Esophagus squamous epithelium (tissue), 5 donors: ENCODE results near the gene ARHGAP12. TPM values are rescaled to one million over a fixed set of nuclear protein-coding genes. Genes with fewer than 3 reads are reported as not detected.

Source experiments
- DNase-seq: peaks from one replicate; lab custom pipeline; 2025; lab: John Stamatoyannopoulos, UW
- H3K27ac ChIP-seq, 4 donors: fragments of 200-600 bp; sonication (generic); one replicate each; pipeline ENCODE4 v1.5.1; 2016 to 2019; ENCODE audit warnings: mild to moderate bottlenecking in 1 of 4
- H3K27me3 ChIP-seq, 4 donors: fragments of 200-600 bp; sonication (generic); 1 replicate in 3 of 4; 2 replicates in 1 of 4; pipeline versions ENCODE4 v1.5.1 to v1.6.0; 2017 to 2021; ENCODE audit warnings: antibody characterized with exemption in 1 of 4
- H3K36me3 ChIP-seq, 3 donors: fragments of 200-600 bp; sonication (generic); one replicate each; pipeline ENCODE4 v1.5.1; 2016 to 2019
- H3K4me1 ChIP-seq, 3 donors: fragments of 200-600 bp; sonication (generic); one replicate each; pipeline ENCODE4 v1.5.1; 2017 to 2019
- H3K4me3 ChIP-seq, 4 donors: fragments of 200-600 bp; sonication (generic); 1 replicate in 3 of 4; 2 replicates in 1 of 4; pipeline ENCODE4 v1.5.1; 2016 to 2019; ENCODE audit warnings: mild to moderate bottlenecking in 2 of 4, moderate library complexity in 1 of 4
- H3K9me3 ChIP-seq, 3 donors: fragments of 200-600 bp; sonication (generic); one replicate each; pipeline ENCODE4 v1.5.1; 2016 to 2019
- POLR2A ChIP-seq, 4 donors: fragments of 450-650 bp; IDR thresholded peaks; one replicate each; pipeline ENCODE4 v1.6.1; 2017; ENCODE audit warnings: antibody characterized with exemption in 4 of 4, mild to moderate bottlenecking in 4 of 4, moderate library complexity in 3 of 4
- WGBS, 2 donors: methylation state at CpG; one replicate each; pipeline ENCODE4 v1.1.5; 2018; 5-methylcytosine and 5-hydroxymethylcytosine counted together
- intact Hi-C: fragments of 100-400 bp; cut with DNase I; formaldehyde crosslinking; loops from one replicate; pipeline ENCODE4 v1.15.0; 2022
- total RNA-seq, 4 donors: library from RNA; depleted of rRNA; stranded (reverse); fragments of >200 nt; gene quantifications; one replicate each; pipeline ENCODE4 v1.1.0, GENCODE V29; 2016
- TF ChIP-seq, protein P1 (sequence below), 6 experiments: fragments of 450-650 bp in 4 of 6; fragments of 200-600 bp in 2 of 6; sonication (generic) in 2 of 6; IDR thresholded peaks; one replicate each; pipeline ENCODE4 v1.5.1; 2016 to 2019; ENCODE audit warnings: antibody characterized with exemption in 6 of 6, mild to moderate bottlenecking in 4 of 6, moderate library complexity in 4 of 6
- donor health status: DM: yes; HTN: yes; CAD: no.

Gene ARHGAP12
- total RNA-seq, 4 donors from 2014 or later, result 8.5 to 31.3 (median 16.9) TPM

DNA sequence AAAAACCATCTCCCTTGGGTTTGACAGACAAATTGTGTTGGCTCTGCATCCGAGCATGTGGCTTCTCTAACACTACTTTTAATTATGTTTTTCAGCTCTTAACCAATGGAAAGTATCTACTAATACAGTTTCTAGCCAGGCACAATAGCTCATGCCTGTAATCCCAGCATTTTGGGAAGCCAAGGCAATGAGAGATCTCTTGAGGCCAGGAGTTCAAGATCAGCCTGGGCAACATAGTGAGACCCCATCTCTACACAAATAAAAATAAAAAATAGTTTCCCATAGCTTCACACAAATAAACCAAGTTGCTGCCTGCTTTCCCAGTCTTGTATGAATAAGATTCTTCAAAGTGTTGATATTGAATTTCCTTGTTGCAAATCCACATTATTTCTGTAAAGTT is 13.8 kb upstream of the ARHGAP12 start:
- Histone ChIP-seq H3K27me3 (no peaks in the 10 kb centered on the region), H3K4me3 (no peak overlapping the region), H3K4me1 (peaks cover 6 to 59% (median 13%) of the 10 kb centered on the region in 3 donors), H3K9me3 (no peaks in the 10 kb centered on the region), H3K36me3 (no peaks in the 10 kb centered on the region), H3K27ac (no peak overlapping the region)
- 85 to 93% methylated on average over 1 of the region's 1 CpG for WGBS, 2 donors
- no peak for DNase-seq
- intact Hi-C loops, result no loop called here
- TF ChIP-seq POLR2A (IDR thresholded peaks at IDR 0.05), result no peak
- TF ChIP-seq, protein P1, sequence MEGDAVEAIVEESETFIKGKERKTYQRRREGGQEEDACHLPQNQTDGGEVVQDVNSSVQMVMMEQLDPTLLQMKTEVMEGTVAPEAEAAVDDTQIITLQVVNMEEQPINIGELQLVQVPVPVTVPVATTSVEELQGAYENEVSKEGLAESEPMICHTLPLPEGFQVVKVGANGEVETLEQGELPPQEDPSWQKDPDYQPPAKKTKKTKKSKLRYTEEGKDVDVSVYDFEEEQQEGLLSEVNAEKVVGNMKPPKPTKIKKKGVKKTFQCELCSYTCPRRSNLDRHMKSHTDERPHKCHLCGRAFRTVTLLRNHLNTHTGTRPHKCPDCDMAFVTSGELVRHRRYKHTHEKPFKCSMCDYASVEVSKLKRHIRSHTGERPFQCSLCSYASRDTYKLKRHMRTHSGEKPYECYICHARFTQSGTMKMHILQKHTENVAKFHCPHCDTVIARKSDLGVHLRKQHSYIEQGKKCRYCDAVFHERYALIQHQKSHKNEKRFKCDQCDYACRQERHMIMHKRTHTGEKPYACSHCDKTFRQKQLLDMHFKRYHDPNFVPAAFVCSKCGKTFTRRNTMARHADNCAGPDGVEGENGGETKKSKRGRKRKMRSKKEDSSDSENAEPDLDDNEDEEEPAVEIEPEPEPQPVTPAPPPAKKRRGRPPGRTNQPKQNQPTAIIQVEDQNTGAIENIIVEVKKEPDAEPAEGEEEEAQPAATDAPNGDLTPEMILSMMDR (IDR thresholded peaks at IDR 0.05), result no peak

DNA sequence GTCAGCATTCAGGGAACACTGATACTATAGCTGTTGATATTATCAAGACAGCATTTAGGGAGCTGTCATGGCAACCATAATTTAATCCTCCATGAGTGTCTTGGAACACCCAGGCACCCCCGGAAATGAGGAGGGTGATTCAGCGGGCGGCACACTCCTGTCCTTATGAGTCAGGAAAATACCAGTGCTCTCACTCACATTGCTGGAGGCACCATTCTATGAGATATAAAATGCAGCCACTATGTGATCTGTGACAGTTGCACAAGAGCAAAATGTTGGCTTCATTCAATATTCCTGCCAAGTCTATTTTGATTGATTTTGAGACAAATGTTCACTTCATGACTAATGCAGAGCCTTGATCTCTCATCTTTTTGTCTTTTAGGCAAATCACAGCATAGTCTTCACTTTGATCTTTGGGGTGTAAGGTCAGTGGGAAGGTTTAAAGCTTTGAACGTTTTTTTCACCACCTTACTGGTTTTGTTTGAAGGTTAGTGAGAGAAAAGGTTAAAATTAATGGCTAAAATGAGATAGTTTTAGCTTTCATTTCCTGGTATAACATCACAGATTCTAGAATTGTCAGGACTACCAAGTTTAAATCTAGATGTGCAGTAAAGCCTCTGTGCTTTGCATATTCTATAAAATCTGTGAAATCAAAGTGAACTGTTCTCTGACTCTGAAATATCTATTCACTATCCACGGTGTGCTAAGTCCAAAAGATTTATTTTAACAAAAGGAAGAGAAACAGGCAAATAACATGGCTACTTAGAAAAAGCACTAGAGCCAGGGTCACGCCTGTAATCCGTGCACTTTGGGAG is 12.4 kb upstream of the ARHGAP12 start:
- DNase-seq, result no peak
- intact Hi-C loops, result no loop called here
- peaks cover 6 to 58% (median 15%) of the 10 kb centered on the region in 3 donors for H3K4me1 ChIP-seq
- H3K36me3 ChIP-seq, result no peaks in the 10 kb centered on the region
- no peaks in the 10 kb centered on the region for H3K9me3 ChIP-seq
- H3K4me3 ChIP-seq, result no peak overlapping the region
- WGBS, 2 donors, result 32 to 36% methylated on average over 7 of the region's 7 CpGs
- no peak for TF ChIP-seq POLR2A (IDR thresholded peaks at IDR 0.05)
- TF ChIP-seq, protein P1 (IDR thresholded peaks at IDR 0.05), result no peak
- peak overlapping the region in 3 of 4 donors; percentile 34 to 68 (median 59) for H3K27ac ChIP-seq
- H3K27me3 ChIP-seq, result no peaks in the 10 kb centered on the region

DNA sequence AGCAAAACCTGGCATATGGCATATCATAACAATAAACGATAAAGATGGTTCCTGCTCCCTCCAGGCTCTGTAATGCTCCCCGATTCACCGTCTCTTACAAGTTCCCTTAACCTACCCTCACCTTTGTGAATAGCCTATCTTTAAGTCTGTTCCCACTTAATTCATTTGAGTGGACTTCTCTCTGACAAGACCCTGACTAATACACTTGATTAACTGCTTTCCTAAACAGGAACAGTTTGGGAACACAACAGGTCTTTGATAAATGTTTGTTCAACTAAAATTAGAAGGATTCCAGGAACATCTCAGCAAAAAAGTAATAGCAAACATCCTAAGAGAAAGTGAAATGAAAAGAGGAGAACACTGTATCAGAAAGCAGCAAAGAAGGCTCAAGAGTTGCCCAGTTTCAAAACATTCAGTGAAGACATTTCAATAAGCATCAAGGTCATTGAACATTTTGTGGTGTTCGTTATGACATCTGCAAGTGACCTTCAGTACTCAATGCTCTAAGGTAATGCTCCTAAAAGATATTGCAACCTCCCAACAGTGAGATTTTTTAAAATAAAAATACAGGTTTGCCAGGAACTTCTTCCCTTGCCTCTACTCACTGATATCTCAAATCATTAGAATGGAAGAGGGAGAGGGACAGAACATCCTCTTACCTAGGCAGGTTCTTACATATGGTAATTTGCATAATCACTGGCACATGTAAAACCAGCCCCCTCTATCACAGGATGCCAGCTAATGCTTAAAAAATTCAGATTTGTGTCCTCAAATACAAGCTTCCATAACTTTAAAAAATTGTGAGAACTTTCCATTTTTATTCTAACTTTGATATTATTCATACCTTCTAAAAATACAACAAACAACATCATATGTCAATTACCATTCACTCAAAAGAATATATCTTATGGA is 11.4 kb upstream of the ARHGAP12 start:
- WGBS, 2 donors, result 77 to 84% methylated on average over 4 of the region's 4 CpGs
- Histone ChIP-seq H3K9me3 (no peaks in the 10 kb centered on the region), H3K36me3 (no peaks in the 10 kb centered on the region), H3K4me1 (peaks cover 6 to 54% (median 15%) of the 10 kb centered on the region in 3 donors), H3K27ac (peak overlapping the region in 1 of 4 donors; percentile 18), H3K27me3 (no peaks in the 10 kb centered on the region), H3K4me3 (no peak overlapping the region)
- intact Hi-C loops, result no loop called here
- TF ChIP-seq, protein P1 (IDR thresholded peaks at IDR 0.05), result no peak
- TF ChIP-seq POLR2A (IDR thresholded peaks at IDR 0.05), result no peak
- no peak for DNase-seq

DNA sequence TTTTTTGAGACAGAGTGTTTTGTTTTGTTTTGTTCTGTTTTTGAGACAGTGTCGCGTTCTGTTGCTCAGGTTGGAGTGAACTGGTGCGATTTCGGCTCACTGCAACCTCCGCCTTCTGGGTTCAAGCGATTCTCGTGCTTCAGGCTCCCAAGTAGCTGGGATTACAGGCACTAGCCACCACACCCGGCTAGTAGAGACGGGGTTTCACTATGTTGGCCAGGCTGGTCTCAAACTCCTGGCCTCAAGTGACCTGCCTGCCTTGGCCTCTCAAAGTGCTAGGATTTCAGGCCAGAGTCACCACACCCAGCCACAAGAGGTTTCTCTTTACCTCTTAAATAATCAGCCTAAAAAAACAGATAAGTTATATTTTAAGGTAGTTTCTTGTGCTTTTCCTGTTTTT is 8.7 kb upstream of the ARHGAP12 start:
- Histone ChIP-seq H3K4me1 (peaks cover 0 to 37% (median 10%) of the 10 kb centered on the region in 3 donors), H3K27me3 (no peaks in the 10 kb centered on the region), H3K4me3 (no peak overlapping the region), H3K36me3 (no peaks in the 10 kb centered on the region), H3K27ac (peak overlapping the region in 3 of 4 donors; percentile 27 to 62 (median 45)), H3K9me3 (no peaks in the 10 kb centered on the region)
- 58 to 73% methylated on average over 4 to 5 of the region's 9 CpGs for WGBS, 2 donors
- DNase-seq, result no peak
- intact Hi-C loops, result no loop called here
- TF ChIP-seq, protein P1 (IDR thresholded peaks at IDR 0.05), result no peak
- TF ChIP-seq POLR2A (IDR thresholded peaks at IDR 0.05), result no peak
